ENCODE measurements around the gene RBM39. TPM values are rescaled to one million over a fixed set of nuclear protein-coding genes. Genes with fewer than 3 reads are reported as not detected.
"Not testable (repeated sequence)": the region's sequence is repeated elsewhere in the genome, so short reads cannot be mapped to it uniquely, and the experiment has no call there.

The RBM39 gene
- total RNA-seq, 3 donors from 2014 or later (not counting 1 experiment from before 2014, with no cell fraction given), result 1,431 to 1,555 (median 1,445) TPM

DNA sequence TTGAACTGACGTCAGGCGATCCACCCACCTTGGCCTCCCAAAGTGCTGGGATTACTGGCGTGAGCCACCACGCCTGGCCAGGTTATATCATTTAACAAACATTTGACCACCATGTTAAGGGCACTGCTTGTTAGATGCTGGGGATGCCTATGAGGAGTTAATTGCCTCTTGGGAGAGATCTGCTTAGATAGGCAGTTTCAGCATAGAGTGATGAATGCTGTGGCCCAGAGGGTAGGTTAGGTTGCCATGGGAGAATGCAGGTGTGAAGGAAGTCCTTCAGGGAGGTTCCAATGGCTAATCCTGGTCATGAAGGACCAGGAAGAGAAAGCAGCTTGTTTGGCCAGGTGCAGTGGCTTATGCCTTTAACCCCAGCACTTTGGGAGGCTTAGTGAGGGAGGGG lies 46.7 kb upstream of the RBM39 start:
- Mint-ChIP-seq H3K9me3 (no peaks in the 10 kb centered on the region), H3K27ac (no peak overlapping the region), H3K36me3 (no peaks in the 10 kb centered on the region), H3K4me1 (peaks cover 11 to 17% of the 10 kb centered on the region in 2 donors), H3K4me3 (no peak overlapping the region), H3K27me3 (ENCODE audit: low read depth in 2 of 2) (no peaks in the 10 kb centered on the region)
- H3K4me3 ChIP-seq (ENCODE audit: low read length), result no peak overlapping the region
- intact Hi-C loops (cut with micrococcal nuclease), result no loop called here
- no peak overlapping the region for H3K27ac ChIP-seq (ENCODE audit: low read length)
- peaks cover 3% of the 10 kb centered on the region for H3K36me3 ChIP-seq (ENCODE audit: control insufficient read depth, insufficient read depth, low read length)
- H3K9me3 ChIP-seq (ENCODE audit: control insufficient read depth, insufficient read depth, low read length), result no peaks in the 10 kb centered on the region
- 96% methylated on average over 3 of the region's 4 CpGs for WGBS (ENCODE audit: insufficient coverage)
- TF ChIP-seq, protein P1, sequence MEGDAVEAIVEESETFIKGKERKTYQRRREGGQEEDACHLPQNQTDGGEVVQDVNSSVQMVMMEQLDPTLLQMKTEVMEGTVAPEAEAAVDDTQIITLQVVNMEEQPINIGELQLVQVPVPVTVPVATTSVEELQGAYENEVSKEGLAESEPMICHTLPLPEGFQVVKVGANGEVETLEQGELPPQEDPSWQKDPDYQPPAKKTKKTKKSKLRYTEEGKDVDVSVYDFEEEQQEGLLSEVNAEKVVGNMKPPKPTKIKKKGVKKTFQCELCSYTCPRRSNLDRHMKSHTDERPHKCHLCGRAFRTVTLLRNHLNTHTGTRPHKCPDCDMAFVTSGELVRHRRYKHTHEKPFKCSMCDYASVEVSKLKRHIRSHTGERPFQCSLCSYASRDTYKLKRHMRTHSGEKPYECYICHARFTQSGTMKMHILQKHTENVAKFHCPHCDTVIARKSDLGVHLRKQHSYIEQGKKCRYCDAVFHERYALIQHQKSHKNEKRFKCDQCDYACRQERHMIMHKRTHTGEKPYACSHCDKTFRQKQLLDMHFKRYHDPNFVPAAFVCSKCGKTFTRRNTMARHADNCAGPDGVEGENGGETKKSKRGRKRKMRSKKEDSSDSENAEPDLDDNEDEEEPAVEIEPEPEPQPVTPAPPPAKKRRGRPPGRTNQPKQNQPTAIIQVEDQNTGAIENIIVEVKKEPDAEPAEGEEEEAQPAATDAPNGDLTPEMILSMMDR (IDR thresholded peaks at IDR 0.05), result no peak
- no peaks in the 10 kb centered on the region for H3K27me3 ChIP-seq (ENCODE audit: control insufficient read depth, insufficient read depth, low read length)
- ATAC-seq, result no peak
- no peak for DNase-seq
- H3K4me1 ChIP-seq (ENCODE audit: control insufficient read depth, insufficient read depth, low read length), result no peaks in the 10 kb centered on the region

DNA sequence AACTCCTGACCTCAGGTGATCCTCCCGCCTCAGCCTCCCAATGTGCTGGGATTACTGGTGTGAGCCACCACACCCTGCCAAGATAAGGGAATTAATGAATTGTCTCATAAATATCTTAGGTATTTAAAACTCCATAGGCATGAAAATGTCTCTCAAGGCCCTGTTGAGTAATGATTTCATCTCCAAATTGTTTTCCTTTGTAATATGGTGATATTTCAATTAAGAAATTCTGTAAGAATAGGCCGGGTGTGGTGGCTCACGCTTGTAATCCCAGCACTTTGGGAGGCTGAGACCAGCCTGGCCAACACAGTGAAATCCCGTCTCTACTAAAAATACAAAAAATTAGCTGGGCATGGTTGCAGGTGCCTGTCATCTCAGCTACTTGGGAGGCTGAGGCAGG lies 43.5 kb upstream of the RBM39 start:
- DNase-seq; H3K27ac Mint-ChIP-seq; H3K27me3 ChIP-seq (ENCODE audit: control insufficient read depth, insufficient read depth, low read length); H3K4me1 ChIP-seq (ENCODE audit: control insufficient read depth, insufficient read depth, low read length); intact Hi-C loops (cut with micrococcal nuclease); H3K9me3 Mint-ChIP-seq; H3K27ac ChIP-seq (ENCODE audit: low read length); H3K36me3 Mint-ChIP-seq; H3K4me1 Mint-ChIP-seq; H3K4me3 Mint-ChIP-seq; H3K27me3 Mint-ChIP-seq (ENCODE audit: low read depth in 2 of 2); ATAC-seq; H3K9me3 ChIP-seq (ENCODE audit: control insufficient read depth, insufficient read depth, low read length); H3K4me3 ChIP-seq (ENCODE audit: low read length): not testable (repeated sequence)
- 96% methylated on average over 3 of the region's 4 CpGs for WGBS (ENCODE audit: insufficient coverage)
- H3K36me3 ChIP-seq (ENCODE audit: control insufficient read depth, insufficient read depth, low read length), result peaks cover 13% of the 10 kb centered on the region

DNA sequence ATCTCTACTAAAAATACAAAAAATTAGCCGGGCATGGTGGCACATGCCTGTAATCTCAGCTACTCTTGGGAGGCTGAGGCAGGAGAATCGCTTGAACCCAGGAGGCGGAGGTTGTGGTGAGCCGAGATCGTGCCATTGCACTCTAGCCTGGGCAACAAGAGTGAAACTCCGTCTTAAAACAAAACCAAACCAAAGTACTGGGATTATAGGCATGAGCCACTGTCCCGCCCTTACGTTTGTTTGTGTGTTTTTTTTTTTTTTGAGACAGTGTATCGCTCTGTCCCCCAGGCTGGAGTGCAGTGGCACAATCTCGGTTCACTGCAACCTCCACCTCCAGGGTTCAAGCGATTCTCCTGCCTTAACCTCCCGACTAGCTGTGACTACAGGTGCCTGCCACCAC lies 41.8 kb upstream of the RBM39 start:
- H3K9me3 ChIP-seq (ENCODE audit: control insufficient read depth, insufficient read depth, low read length); H3K4me1 ChIP-seq (ENCODE audit: control insufficient read depth, insufficient read depth, low read length); H3K4me1 Mint-ChIP-seq; ATAC-seq; H3K27me3 Mint-ChIP-seq (ENCODE audit: low read depth in 2 of 2); DNase-seq; H3K27ac Mint-ChIP-seq; H3K4me3 Mint-ChIP-seq; H3K27me3 ChIP-seq (ENCODE audit: control insufficient read depth, insufficient read depth, low read length); H3K9me3 Mint-ChIP-seq; H3K27ac ChIP-seq (ENCODE audit: low read length); H3K36me3 Mint-ChIP-seq; intact Hi-C loops (cut with micrococcal nuclease); H3K4me3 ChIP-seq (ENCODE audit: low read length): not testable (repeated sequence)
- WGBS (ENCODE audit: insufficient coverage), result 94% methylated on average over 10 of the region's 12 CpGs
- peaks cover 15% of the 10 kb centered on the region for H3K36me3 ChIP-seq (ENCODE audit: control insufficient read depth, insufficient read depth, low read length)

DNA sequence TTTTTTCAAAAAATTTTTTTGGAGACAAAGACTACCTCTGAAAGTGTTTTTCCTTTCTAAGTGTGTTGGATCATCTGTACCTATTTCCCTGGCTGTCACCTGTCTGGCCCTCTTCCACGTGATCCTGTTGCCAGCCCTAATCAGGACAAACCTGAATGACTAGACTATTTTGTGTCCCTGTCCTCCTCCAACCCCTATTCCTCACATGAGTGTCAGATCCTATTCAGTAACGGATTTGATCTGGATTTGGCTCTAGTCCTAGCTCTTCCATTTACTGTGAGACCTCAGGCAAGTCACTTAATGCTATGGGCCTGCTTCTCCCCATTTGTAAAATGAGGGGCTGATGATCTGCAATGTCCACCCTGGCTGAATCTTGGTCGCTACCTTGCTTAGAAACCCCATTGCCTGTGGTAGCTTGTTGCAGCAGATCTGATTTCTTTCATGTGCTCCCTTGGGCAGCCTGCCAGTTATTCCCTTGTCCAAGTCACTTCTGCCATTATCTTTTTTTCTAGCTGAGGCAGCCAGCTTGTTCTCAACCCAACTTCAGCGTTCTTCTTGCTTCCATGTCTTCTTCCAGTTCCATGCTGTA lies 34.5 kb upstream of the RBM39 start:
- intact Hi-C loops (cut with micrococcal nuclease), result loop anchor here (10.0 kb wide), 1 partner anchor 52 kb away; no protein-coding TSS in a partner anchor
- peaks cover 28% of the 10 kb centered on the region for H3K4me1 ChIP-seq (ENCODE audit: control insufficient read depth, insufficient read depth, low read length)
- Mint-ChIP-seq H3K27ac (peak overlapping the region; percentile 72 to 75), H3K4me3 (peak overlapping the region; percentile 28), H3K4me1 (peaks cover 46 to 49% of the 10 kb centered on the region in 2 donors), H3K9me3 (no peaks in the 10 kb centered on the region), H3K36me3 (peaks cover 7% of the 10 kb centered on the region), H3K27me3 (ENCODE audit: low read depth in 2 of 2) (no peaks in the 10 kb centered on the region)
- TF ChIP-seq, protein P1 (IDR thresholded peaks at IDR 0.05), result no peak
- H3K9me3 ChIP-seq (ENCODE audit: control insufficient read depth, insufficient read depth, low read length), result no peaks in the 10 kb centered on the region
- WGBS (ENCODE audit: insufficient coverage), result 95% methylated on average over 4 of the region's 4 CpGs
- H3K36me3 ChIP-seq (ENCODE audit: control insufficient read depth, insufficient read depth, low read length), result peaks cover 8% of the 10 kb centered on the region
- no peaks in the 10 kb centered on the region for H3K27me3 ChIP-seq (ENCODE audit: control insufficient read depth, insufficient read depth, low read length)
- DNase-seq (peak in 1 of 2 donors; percentile 30), ATAC-seq (no peak)
- no peak overlapping the region for H3K27ac ChIP-seq (ENCODE audit: low read length)
- no peak overlapping the region for H3K4me3 ChIP-seq (ENCODE audit: low read length)
